GM08714 (cell line): ENCODE measurements around the gene HYCC2.

Source experiments
- H3K4me3 ChIP-seq: fragments of 200-500 bp; sonication (Bioruptor generic); 2 replicates; pipeline ENCODE4 v1.5.1; 2014; ENCODE audit warnings: mild to moderate bottlenecking, low read length, inconsistent platforms
- ZNF274 ChIP-seq: IDR thresholded peaks from 2 replicates; pipeline ENCODE4 v1.6.1; 2012; ENCODE audit warnings: mild to moderate bottlenecking, low read depth, low read length

HYCC2 gene

DNA sequence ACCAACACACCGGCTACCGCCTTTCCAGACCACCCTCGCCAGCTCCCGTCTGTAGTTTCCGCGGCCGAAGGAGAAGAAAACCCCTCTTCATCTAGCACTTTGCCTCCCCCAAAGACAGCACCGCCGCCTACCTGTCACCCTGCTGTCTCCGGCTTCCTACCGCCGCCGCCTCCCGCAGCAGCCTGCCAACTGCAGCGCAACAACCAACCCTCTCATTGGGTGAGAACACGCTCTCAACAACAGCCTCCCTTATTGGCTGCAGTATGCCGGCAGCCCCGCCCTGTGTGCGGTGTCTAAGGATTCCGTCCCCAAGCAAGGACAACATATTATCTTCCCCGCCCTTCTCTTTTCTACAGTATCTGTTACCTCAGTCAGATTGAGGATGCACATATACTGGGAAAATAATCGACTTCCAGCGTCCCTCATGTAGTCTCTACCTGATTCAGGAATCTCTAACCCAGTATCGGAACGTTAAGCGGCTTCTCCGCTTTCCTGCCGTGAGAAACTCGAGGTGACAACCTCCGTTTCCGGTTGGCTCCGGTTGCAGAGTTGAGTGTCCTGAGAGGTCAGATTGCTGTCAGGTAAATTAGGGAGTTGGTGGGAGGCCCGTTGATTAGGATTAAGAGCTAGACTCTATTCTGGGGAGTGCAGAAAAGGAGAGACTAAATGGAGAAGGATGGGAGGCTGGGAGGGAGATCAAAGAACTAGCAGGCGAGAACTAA, at the start of gene HYCC2, which contains the start of gene NDUFB3:
Gene HYCC2, minus strand, starts transcription at position 193 of the 722 bp plus-strand sequence. CDS start 47,662 bp downstream, outside the sequence.
Gene NDUFB3, plus strand, starts transcription at position 523 of the 722 bp plus-strand sequence. CDS start 6,882 bp downstream, outside the sequence.
- H3K4me3 ChIP-seq: peak within 1 kb of the TSS; percentile 96
- no peak for TF ChIP-seq ZNF274

DNA sequence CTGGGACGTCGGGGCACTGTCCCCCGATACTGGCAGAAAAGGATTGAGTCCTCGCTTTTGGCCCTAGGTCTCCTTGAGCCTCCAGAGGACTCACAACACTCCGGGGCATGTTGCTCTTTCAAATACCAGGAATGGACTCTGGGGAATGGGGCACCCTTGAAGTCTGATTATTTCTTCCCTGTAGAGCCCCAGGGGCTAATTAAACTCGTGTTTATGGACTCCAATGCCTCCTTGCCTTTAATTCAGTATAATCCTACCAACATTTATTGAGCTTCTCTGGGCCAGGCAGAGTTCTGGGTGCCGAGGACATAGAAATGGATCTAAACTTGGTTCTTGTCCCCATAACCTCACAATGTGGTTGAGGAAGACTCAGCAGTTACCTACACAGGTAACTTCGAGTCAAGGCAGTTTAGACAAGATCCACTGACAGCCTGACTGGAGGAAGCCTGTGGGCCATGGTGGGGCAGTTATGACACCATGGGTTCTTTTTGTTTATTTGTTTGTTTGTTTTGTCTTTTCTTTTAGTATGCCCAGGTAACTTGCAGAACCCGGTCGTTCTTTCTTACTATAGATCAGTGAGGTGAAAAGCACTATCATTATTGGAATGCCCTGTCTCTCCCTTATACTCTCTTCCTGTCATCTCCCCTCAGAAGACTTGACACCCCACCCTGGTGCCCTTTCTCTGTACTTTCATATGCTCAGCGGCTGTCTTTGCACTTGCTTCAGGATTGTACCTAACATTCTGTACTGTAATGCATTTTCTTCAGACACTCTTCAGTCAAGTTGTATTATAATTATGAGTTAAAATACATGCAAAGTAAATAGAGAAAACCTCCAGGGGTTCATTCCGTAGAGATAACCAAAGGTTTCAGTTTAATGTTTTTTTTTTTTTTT, 47.7 kb upstream of the HYCC2 start:
- H3K4me3 ChIP-seq: peak overlapping the region; percentile 100
- TF ChIP-seq ZNF274: no peak

DNA sequence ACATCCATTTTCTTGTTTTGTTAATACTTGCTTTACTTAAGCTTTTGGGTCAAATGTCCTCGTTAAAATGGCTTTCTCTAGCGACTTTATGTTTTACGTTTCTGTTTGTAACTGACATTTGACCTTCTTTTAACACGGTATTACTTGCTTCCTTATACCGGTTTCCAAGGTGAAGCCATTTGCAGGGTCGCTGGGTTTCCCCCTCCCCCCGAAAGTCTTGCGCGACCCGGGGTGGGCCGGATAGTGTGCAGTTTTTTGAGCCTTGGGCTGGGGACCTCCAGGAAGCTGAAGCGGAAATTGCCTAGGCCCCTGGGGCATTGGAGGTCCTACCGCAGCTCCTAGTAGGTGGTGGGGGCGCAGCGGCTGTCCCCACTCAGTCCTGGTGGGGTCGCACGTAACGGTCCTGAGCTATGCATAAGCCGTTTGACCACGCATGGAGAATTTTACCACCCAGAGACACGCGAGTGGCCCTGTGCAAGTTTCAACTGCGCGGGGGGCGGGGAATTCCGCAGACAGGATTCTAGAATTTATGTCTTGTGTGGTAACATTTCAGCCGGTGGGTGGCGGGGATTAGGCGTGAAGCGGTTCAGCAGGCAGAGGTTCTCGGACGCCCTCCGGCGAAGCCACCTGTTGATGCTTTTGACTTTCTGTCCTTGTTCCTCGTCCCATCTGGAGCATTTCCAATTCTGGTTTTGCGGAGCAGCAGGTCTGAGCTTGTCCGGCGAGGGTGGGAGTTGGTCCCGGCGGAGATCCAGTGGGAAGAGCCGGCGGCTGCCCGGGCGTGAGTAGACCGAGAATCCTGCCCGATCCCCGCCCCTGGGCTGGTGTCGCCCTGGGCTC, 46.9 kb upstream of the HYCC2 start:
- H3K4me3 ChIP-seq: peak overlapping the region; percentile 100
- TF ChIP-seq ZNF274: no peak

DNA sequence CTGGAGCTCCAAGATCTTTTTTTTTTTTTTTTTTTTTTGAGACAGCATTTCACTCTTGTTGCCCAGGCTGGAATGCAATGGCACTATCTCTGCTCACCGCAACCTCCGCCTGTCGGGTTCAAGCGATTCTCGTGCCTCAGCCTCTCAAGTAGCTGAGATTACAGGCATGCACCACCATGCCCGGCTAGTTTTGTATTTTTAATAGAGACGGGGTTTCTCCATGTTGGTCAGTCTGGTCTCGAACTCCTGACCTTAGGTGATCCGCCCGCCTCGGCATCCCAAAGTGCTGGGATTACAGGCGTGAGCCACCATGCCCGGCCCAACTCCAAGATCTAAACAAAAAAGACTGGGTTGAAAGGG, 46.2 kb upstream of the HYCC2 start:
- peak overlapping the region; percentile 100 for H3K4me3 ChIP-seq

DNA sequence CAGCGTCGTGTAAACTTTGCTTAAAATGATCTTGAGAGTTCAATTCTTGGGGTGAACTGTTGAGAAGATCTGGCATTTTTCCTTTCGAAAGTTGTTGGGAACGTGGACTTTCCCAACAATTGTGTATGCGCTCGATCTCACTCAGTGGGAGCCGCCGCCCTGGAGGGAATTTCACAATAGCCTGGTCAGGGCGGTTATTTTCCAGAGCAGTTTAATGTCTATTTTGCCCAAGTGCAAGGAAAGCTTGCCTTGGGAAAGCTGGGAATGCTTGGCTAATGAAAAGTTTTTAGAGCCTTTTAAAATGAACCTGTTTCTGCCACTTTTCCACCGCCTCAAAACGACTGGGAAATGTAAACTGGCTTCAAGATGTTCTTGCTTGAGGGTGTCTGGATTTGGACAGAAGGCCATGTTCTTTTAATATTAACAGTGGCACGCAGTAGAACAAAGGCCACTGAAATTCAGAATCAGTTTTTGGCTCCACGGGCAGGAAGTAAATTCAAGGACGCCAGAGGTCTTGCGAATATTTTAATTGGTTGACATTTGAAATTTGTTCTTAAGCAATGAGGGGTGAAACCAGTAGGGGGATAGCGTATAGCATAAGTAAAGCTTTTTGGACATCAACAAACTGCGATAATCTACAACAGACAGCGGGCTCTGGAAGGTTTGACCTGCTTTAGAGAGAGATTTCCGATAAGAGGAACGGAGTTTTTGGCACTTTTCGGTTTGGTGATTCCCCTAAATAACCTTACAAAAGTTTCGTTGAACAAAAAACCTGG, 45.7 kb upstream of the HYCC2 start:
- H3K4me3 ChIP-seq: peak overlapping the region; percentile 100
- no peak for TF ChIP-seq ZNF274

DNA sequence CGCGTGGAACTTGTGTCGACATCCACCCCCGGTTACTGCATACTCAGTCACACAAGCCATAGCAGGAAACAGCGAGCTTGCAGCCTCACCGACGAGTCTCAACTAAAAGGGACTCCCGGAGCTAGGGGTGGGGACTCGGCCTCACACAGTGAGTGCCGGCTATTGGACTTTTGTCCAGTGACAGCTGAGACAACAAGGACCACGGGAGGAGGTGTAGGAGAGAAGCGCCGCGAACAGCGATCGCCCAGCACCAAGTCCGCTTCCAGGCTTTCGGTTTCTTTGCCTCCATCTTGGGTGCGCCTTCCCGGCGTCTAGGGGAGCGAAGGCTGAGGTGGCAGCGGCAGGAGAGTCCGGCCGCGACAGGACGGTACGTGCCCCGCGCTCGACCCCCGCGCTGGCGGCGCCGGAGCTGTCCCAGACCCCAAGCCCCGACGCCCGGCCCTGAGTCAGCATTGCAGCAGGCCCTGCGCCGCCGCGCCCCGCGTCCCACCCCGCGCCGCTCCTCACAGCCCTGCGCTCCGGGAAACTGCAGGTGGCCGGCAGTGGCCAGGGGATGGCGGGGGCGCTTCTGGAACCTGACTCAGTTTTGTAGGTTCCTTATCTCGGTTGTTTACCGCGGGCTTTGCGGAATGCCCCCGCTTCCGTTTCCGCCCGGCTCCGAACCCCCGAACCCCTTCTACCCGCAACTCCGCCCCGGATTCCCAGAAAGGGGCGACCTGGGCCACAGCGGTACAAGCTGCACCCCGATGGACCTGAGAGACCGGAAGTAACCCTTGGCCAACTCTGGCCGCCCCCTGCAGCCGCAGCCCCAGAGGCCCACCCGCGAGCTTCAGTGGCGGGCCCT, 44.9 kb upstream of the HYCC2 start, which contains the start of gene CFLAR:
Gene CFLAR, plus strand, starts transcription at position 50 of the 844 bp plus-strand sequence. CDS start 13,702 bp downstream, outside the sequence.
- H3K4me3 ChIP-seq: peak within 1 kb of the TSS; percentile 100
- no peak for TF ChIP-seq ZNF274

DNA sequence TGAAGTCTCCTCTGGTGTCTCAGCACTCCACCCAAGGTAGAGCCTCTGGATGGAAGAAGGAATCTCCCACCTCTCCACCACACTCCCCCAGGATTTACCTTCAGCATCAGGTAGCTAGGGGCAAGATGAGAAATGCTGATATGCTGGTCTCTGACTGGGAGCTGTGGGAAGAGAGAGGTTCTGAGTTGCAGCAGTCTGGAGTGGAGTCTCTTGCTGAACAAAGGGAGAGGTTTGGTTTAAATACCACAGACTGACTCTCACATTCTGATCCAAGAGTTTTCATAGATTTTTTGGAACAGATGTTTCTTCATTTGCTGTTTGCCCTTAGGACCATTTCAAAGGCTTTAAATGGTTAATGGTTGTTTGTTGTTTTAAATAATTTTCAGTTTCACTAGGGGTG, 43.4 kb upstream of the HYCC2 start:
- no peak for TF ChIP-seq ZNF274
- H3K4me3 ChIP-seq: peak overlapping the region; percentile 44; the same call in 1 of the 2 replicates

DNA sequence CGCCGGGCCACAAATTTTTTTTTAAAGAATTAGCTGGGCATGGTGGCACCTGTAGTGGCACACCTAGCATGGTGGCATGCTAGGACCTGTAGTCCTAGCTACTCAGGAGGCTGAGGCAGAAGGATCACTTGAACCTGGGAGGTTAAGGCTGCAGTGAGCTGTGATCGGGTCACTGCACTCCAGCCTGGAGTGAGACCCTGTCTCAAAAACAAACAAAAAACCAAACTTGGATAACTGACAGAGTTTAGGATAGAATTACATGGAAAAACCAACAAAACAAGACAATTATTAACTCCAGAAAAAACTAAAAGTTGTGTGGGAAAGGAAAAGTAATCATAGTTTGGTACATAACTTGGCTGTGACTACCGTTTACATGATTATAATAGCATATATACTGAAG, 42.9 kb upstream of the HYCC2 start:
- TF ChIP-seq ZNF274: no peak
- H3K4me3 ChIP-seq: peak overlapping the region; percentile 44; the same call in 1 of the 2 replicates

DNA sequence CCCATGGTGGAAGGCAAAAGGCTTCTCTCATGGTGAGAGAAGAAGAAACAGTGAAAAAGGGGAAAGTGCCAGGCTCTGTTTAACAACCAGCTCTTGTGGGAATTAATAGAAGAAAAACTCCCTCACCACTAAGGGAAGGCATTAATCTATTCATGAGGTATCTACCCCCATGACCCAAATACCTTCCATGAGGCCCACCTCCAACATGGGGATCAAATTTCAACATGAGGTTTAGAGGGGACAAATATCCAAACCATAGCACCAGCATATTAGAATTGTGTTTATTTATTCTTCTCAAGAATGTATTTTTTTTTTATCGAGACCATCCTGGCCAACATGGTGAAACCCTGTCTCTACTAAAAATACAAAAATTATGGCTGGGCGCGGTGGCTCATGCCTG, 39.6 kb upstream of the HYCC2 start:
- no peak overlapping the region for H3K4me3 ChIP-seq

DNA sequence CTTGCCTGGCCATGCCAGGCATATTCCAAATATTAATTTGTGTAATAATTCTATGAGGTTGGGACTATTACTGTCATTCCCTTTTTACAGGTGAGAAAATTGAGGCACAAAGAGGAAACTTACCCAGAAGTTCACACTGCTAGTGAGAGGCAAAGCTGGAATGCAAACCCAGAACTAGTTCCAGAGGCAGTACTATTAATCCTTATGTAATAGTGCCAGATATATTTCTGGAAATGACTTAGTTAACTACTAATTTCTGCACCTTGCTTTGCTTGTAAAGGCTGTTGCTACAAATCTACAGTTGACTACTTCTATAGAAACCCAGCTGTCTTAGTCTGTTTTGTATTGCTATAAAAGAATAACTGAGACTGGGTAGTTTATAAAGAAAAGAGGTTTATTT, 39.1 kb upstream of the HYCC2 start:
- TF ChIP-seq ZNF274: no peak
- H3K4me3 ChIP-seq: no peak overlapping the region

More for the DNA sequence above, 39.6 kb upstream of the HYCC2 start:
- TF ChIP-seq ZNF274: no peak

DNA sequence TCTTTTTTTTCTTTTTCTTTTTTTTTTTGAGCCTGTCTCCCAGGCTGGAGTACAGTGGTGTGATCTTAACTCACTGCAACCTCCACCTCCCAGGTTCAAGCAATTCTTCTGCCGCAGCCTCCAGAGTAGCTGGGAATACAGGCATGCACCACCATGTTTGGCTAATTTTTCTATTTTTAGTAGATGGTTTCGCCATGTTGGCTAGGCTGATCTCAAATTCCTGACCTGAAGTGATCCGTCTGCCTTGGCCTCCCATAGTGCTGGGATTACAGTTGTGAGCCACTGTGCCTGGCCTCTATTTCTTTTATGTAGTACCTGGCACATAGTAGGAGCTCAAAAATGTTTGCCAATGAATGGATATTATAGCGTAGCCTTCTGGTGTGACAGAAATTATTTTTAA, 37.7 kb upstream of the HYCC2 start:
- H3K4me3 ChIP-seq: no peak overlapping the region
- TF ChIP-seq ZNF274: no peak

DNA sequence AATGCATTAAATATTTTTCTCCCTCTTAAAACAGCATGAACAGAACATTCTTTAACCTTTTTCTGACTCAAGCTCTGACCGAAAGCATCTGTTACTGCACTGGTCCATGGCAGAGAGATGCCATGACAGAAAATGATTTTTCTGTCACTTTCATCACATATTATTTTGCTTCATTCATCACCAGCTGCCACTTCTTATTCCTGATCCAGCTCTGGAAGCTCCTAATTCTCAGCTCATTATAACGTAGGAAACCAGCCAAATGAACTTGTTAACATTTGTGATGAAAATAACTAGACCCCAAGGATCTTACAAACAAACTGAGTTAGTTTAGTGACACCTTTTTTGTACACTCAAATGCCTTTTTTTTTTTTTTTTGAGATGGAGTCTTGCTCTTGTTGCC, 36.9 kb upstream of the HYCC2 start:
- no peak for TF ChIP-seq ZNF274

DNA sequence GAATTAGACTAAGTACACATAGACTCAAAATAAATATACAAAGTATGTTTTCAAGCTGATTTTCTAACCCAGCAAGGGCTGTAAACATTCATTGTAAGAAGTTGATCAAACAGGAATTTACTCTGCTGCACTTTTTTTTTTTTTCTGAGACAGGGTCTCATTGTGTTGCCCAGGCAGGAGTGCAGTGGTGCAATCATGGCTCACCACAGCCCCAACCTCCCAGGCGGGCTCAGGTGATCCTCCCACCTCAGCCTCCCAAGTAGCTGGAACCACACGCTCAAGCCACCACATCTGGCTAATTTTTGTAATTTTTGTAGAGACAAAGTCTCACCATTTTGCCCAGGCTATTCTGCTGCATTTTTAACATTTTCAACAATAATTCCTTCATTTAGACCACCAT, 36.2 kb upstream of the HYCC2 start:
- no peak for TF ChIP-seq ZNF274
- no peak overlapping the region for H3K4me3 ChIP-seq

More for the DNA sequence above, 36.9 kb upstream of the HYCC2 start:
- H3K4me3 ChIP-seq: no peak overlapping the region
